Measurements from ENCODE around the gene SENP2. TPM values are rescaled to one million over a fixed set of nuclear protein-coding genes. Genes with fewer than 3 reads are reported as not detected.
"Not testable (repeated sequence)": the region's sequence is repeated elsewhere in the genome, so short reads cannot be mapped to it uniquely, and the experiment has no call there.

The SENP2 gene
- total RNA-seq, 4 donors from 2014 or later, result 8.5 to 54.4 (median 49.8) TPM

- Histone ChIP-seq H3K27ac (peak overlapping the region in 1 of 2 donors; percentile 10), H3K36me3 (no peaks in the 10 kb centered on the region), H3K9me3 (no peaks in the 10 kb centered on the region), H3K4me3 (no peak overlapping the region), H3K4me1 (no peaks in the 10 kb centered on the region), H3K27me3 (no peaks in the 10 kb centered on the region)
- TF ChIP-seq POLR2A (IDR thresholded peaks at IDR 0.05) (no peak), CTCF (IDR thresholded peaks at IDR 0.05) (no peak)
- intact Hi-C loops (cut with DNase I; ENCODE audit: low total_unique reads), result no loop called here
- no peak for DNase-seq
These were observed 36.4 kb upstream of the SENP2 start for GRCh38 chr3:185549651-185550111.

DNA sequence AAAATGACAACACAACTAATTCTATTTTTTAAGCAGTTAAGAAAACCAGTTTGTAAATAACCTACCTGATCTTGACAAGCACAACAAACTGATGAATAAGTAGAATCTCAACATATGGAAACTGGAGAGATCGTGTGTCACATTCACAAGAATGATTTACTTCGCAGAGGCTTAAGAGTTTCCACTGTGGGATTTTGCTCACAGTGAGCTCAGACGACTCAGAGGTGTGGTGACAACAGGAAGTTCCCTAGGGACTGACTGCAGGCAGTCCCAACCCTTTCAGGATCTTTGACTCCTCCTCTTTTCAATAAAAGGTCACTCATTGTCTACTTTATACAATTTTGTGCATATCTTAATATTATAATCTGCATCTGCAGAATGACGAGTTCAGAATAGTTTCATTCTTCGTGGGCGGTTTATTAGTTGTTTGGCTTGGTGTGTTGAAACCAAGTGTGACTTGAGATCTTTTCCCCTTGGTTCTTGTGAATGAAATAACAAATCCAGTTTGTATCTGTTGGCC lies 33.7 kb upstream of the SENP2 start, which contains the start of gene LIPH:
Gene LIPH, minus strand, starts transcription at position 231 of the 520 bp plus-strand sequence. Its CDS starts 117 bp downstream, at position 114.
- intact Hi-C loops (cut with DNase I; ENCODE audit: low total_unique reads), result no loop called here
- Histone ChIP-seq H3K36me3 (no peaks in the 10 kb centered on the region), H3K4me3 (no peak within 1 kb of the TSS), H3K4me1 (no peaks in the 10 kb centered on the region), H3K27ac (no peak within 1 kb of the TSS), H3K27me3 (no peaks in the 10 kb centered on the region), H3K9me3 (no peaks in the 10 kb centered on the region)
- TF ChIP-seq POLR2A (IDR thresholded peaks at IDR 0.05), result no peak
- TF ChIP-seq CTCF (IDR thresholded peaks at IDR 0.05), result no peak
- no peak for DNase-seq

GRCh38 chr3:185555101-185555501 lies 31.0 kb upstream of the SENP2 start:
- intact Hi-C loops (cut with DNase I; ENCODE audit: low total_unique reads), result no loop called here
- Histone ChIP-seq H3K36me3 (no peaks in the 10 kb centered on the region), H3K4me1 (no peaks in the 10 kb centered on the region), H3K9me3 (no peaks in the 10 kb centered on the region), H3K27ac (no peak overlapping the region), H3K4me3 (no peak overlapping the region), H3K27me3 (no peaks in the 10 kb centered on the region)
- no peak for TF ChIP-seq CTCF (IDR thresholded peaks at IDR 0.05)
- no peak for TF ChIP-seq POLR2A (IDR thresholded peaks at IDR 0.05)
- DNase-seq, result no peak

- intact Hi-C loops (cut with DNase I; ENCODE audit: low total_unique reads), result no loop called here
- Histone ChIP-seq H3K27me3 (peaks cover 0 to 3% of the 10 kb centered on the region in 2 donors), H3K4me3 (no peak overlapping the region), H3K9me3 (no peaks in the 10 kb centered on the region), H3K36me3 (no peaks in the 10 kb centered on the region), H3K4me1 (no peaks in the 10 kb centered on the region), H3K27ac (no peak overlapping the region)
- DNase-seq, result no peak
- TF ChIP-seq POLR2A (IDR thresholded peaks at IDR 0.05) (no peak), CTCF (IDR thresholded peaks at IDR 0.05) (no peak)
These were observed 30.2 kb upstream of the SENP2 start for GRCh38 chr3:185555860-185556347.

DNA sequence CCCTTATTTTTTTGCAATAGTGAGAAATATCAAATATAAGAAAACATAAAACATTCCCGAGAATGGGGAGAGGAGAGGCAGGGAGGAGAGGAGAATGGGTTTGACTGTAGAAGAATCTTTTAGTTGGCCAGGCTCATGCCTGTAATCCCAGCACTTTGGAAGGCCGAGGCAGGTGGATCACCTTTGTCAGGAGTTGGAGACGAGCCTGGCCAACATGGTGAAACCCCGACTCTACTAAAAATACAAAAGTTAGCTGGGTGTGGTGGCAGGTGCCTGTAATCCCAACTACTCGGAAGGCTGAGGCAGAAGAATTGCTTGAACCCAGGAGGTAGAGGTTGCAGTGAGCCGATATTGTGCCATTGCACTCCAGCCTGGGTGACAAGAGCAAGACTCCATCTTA lies 29.5 kb upstream of the SENP2 start:
- H3K4me1 ChIP-seq; intact Hi-C loops (cut with DNase I; ENCODE audit: low total_unique reads); H3K27me3 ChIP-seq; H3K4me3 ChIP-seq; DNase-seq; H3K27ac ChIP-seq; H3K9me3 ChIP-seq; H3K36me3 ChIP-seq: not testable (repeated sequence)

Data from uterus (tissue), 4 donors.